Ishikawa (cell line): Measurements from ENCODE around the gene ST6GALNAC4.

Experiments used
- CEBPB ChIP-seq: IDR thresholded peaks from 2 replicates; pipeline ENCODE4 v1.6.1; 2012
- CREB1 ChIP-seq: IDR thresholded peaks from 2 replicates; pipeline ENCODE4 v1.6.1; 2012; ENCODE audit warnings: low read depth
- EGR1 ChIP-seq: IDR thresholded peaks from 2 replicates; pipeline ENCODE4 v1.6.1; 2012
- EP300 ChIP-seq: IDR thresholded peaks from 2 replicates; pipeline ENCODE4 v1.6.1; 2012; ENCODE audit warnings: borderline replicate concordance
- FOXM1 ChIP-seq: IDR thresholded peaks from 2 replicates; pipeline ENCODE4 v1.6.1; 2012; ENCODE audit warnings: low read depth, borderline replicate concordance
- MAX ChIP-seq: IDR thresholded peaks from 2 replicates; pipeline ENCODE4 v1.6.1; 2012
- NFIC ChIP-seq: IDR thresholded peaks from 2 replicates; pipeline ENCODE4 v1.6.1; 2012
- RAD21 ChIP-seq: IDR thresholded peaks from 2 replicates; pipeline ENCODE4 v1.6.1; 2012; ENCODE audit warnings: low read depth
- REST ChIP-seq: IDR thresholded peaks from 2 replicates; pipeline ENCODE4 v1.6.1; 2012; ENCODE audit warnings: low read depth, mild to moderate bottlenecking
- TAF1 ChIP-seq: IDR thresholded peaks from 2 replicates; pipeline ENCODE4 v1.6.1; 2012; ENCODE audit warnings: low read depth, mild to moderate bottlenecking
- TCF12 ChIP-seq: IDR thresholded peaks from 2 replicates; pipeline ENCODE4 v1.6.1; 2012; ENCODE audit warnings: low read depth
- TEAD4 ChIP-seq: IDR thresholded peaks from 2 replicates; pipeline ENCODE4 v1.6.1; 2012
- USF1 ChIP-seq: IDR thresholded peaks from 2 replicates; pipeline ENCODE4 v1.6.1; 2012
- YY1 ChIP-seq: IDR thresholded peaks from 2 replicates; pipeline ENCODE4 v1.6.1; 2012; ENCODE audit warnings: low read depth
- ZBTB7A ChIP-seq: IDR thresholded peaks from 2 replicates; pipeline ENCODE4 v1.6.1; 2012; ENCODE audit warnings: low read depth

Gene ST6GALNAC4

GRCh38 chr9:127947841-127948710 is 31.2 kb upstream of the ST6GALNAC4 start:
- TF ChIP-seq TEAD4 (no peak), YY1 (no peak), TCF12 (no peak)

GRCh38 chr9:127946728-127947127 is 29.9 kb upstream of the ST6GALNAC4 start:
- TF ChIP-seq MAX, result no peak
- peak; percentile 58 for TF ChIP-seq USF1

GRCh38 chr9:127945942-127946341 is 29.1 kb upstream of the ST6GALNAC4 start:
- TF ChIP-seq TEAD4 (no peak), EP300 (no peak), CREB1 (no peak), ZBTB7A (no peak), MAX (no peak), TCF12 (no peak), TAF1 (no peak)

- TF ChIP-seq NFIC, result no peak
- no peak for TF ChIP-seq CREB1
- no peak for TF ChIP-seq USF1
- no peak for TF ChIP-seq RAD21
- TF ChIP-seq ZBTB7A, result no peak
- no peak for TF ChIP-seq YY1
- no peak for TF ChIP-seq EP300
- TF ChIP-seq EGR1, result no peak
- no peak for TF ChIP-seq MAX
- TF ChIP-seq TEAD4, result no peak
- TF ChIP-seq CEBPB, result no peak
- TF ChIP-seq TCF12, result no peak
- TF ChIP-seq TAF1, result no peak
- no peak for TF ChIP-seq FOXM1
- no peak for TF ChIP-seq REST
These were observed 28.5 kb upstream of the ST6GALNAC4 start for GRCh38 chr9:127945338-127945737.

GRCh38 chr9:127944586-127945218 is 27.9 kb upstream of the ST6GALNAC4 start:
- TF ChIP-seq YY1 (no peak), TEAD4 (no peak), TAF1 (no peak), NFIC (no peak), CREB1 (no peak), REST (no peak), FOXM1 (no peak), MAX (no peak), CEBPB (no peak), EGR1 (no peak)

- no peak for TF ChIP-seq NFIC
- peak; percentile 94 for TF ChIP-seq RAD21
- TF ChIP-seq REST, result no peak
- no peak for TF ChIP-seq YY1
- no peak for TF ChIP-seq FOXM1
- 0 out of 2 replicates have a peak, but pooled peaks have one; percentile 29 for TF ChIP-seq ZBTB7A
- TF ChIP-seq MAX, result no peak
These were observed 26.9 kb upstream of the ST6GALNAC4 start for GRCh38 chr9:127943731-127944144.
